Posterior vena cava (tissue), 2 donors: ENCODE results near the gene CLEC7A. TPM values are rescaled to one million over a fixed set of nuclear protein-coding genes. Genes with fewer than 3 reads are reported as not detected.

ENCODE experiments used
- total RNA-seq, 2 donors: library from RNA; stranded (reverse); fragmentation: NEBNext Ultra II Directional; extraction: Animal tissue kit (Norgen Biotek cat#: 25700); gene quantifications; one replicate each; pipeline ENCODE4 v1.2.1, GENCODE V29; 2021
- donor health status: DM: yes; HTN: yes; CAD: no.
- donor health status: DM: yes; HTN: yes; CAD: no.

Gene CLEC7A
- total RNA-seq, 2 donors from 2014 or later = 19.4 to 29.2 TPM

Other genes with a start within 250 kb of the CLEC7A start
- not detected for gene KLRF2, start 248.7 kb downstream of the CLEC7A start, total RNA-seq
- gene CLEC2A, start 197.8 kb downstream of the CLEC7A start, total RNA-seq = not detected
- 1 to 10 TPM; 2.0 to 5.0 TPM for gene CLEC12A, start 158.8 kb downstream of the CLEC7A start, total RNA-seq
- not detected for gene CLEC1B, start 131.1 kb downstream of the CLEC7A start, total RNA-seq
- under 1 TPM in 1 of 2 donors, not detected in 1; 0.88 TPM for gene CLEC12B, start 119.6 kb downstream of the CLEC7A start, total RNA-seq
- gene CLEC9A, start 99.5 kb downstream of the CLEC7A start, total RNA-seq = not detected
- gene CLEC1A, start 31.2 kb downstream of the CLEC7A start, total RNA-seq = 1 to 10 TPM; 5.2 to 5.9 TPM
- under 1 TPM in 1 of 2 donors, not detected in 1; 0.71 TPM for gene OLR1, start 41.9 kb upstream of the CLEC7A start, total RNA-seq
- gene TMEM52B, start 48.8 kb upstream of the CLEC7A start, total RNA-seq = not detected
- gene GABARAPL1, start 82.7 kb upstream of the CLEC7A start, total RNA-seq = 10 to 100 TPM; 73.5 to 77.0 TPM
- 1 to 10 TPM; 4.6 to 4.8 TPM for gene KLRD1, start 177.7 kb upstream of the CLEC7A start, total RNA-seq